ENCODE measurements around the gene MINDY4. TPM values are rescaled to one million over a fixed set of nuclear protein-coding genes. Genes with fewer than 3 reads are reported as not detected.
A peak's percentile ranks its signal among the peaks of the same experiment; 100 is the strongest.

Gene MINDY4
- total RNA-seq, 1 experiment from 2014 or later, result 1.5 TPM

DNA sequence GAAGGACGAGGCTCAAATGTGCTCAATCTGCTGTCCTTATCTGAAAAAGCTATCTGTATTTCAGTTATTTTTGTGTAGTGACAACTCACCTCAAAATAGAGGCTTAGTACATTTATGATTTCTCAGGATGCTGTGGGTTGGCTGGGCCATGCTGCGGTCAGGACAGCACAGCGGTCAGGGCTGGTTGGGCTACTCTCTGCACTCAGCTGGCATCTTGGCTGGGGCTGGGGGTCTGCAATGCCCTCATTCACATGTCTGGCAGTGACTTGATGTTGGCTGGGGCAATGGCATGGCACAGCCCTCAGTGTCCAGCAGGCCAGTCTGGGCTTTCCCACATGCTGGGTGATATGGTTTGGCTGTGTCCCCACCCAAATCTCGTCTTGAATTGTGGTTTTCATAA lies 34.9 kb upstream of the MINDY4 start:
- no peaks in the 10 kb centered on the region for H3K9me3 ChIP-seq (ENCODE audit: low read length)
- H3K4me3 ChIP-seq (ENCODE audit: low read length), result no peak overlapping the region
- H3K36me3 ChIP-seq (ENCODE audit: insufficient read depth, low read length), result no peaks in the 10 kb centered on the region
- no peak overlapping the region for H2AFZ ChIP-seq (ENCODE audit: low read length)
- no peaks in the 10 kb centered on the region for H3K9me2 ChIP-seq (replicated peaks; ENCODE audit: insufficient read depth, low read length)
- no peak overlapping the region for H3K9ac ChIP-seq (ENCODE audit: low read length)
- H3K4me2 ChIP-seq (ENCODE audit: low read depth, low read length, poor library complexity, severe bottlenecking), result no peak overlapping the region
- DNase-seq, result no peak
- H3K79me2 ChIP-seq (ENCODE audit: low read length), result no peaks in the 10 kb centered on the region
- peaks cover 7% of the 10 kb centered on the region for H3K4me1 ChIP-seq (ENCODE audit: low read length)
- H3K27me3 ChIP-seq (ENCODE audit: low read length), result no peaks in the 10 kb centered on the region
- no peak overlapping the region for H3K27ac ChIP-seq (ENCODE audit: low read length)
- no peaks in the 10 kb centered on the region for H4K20me1 ChIP-seq (ENCODE audit: insufficient read depth, low read depth, low read length)

DNA sequence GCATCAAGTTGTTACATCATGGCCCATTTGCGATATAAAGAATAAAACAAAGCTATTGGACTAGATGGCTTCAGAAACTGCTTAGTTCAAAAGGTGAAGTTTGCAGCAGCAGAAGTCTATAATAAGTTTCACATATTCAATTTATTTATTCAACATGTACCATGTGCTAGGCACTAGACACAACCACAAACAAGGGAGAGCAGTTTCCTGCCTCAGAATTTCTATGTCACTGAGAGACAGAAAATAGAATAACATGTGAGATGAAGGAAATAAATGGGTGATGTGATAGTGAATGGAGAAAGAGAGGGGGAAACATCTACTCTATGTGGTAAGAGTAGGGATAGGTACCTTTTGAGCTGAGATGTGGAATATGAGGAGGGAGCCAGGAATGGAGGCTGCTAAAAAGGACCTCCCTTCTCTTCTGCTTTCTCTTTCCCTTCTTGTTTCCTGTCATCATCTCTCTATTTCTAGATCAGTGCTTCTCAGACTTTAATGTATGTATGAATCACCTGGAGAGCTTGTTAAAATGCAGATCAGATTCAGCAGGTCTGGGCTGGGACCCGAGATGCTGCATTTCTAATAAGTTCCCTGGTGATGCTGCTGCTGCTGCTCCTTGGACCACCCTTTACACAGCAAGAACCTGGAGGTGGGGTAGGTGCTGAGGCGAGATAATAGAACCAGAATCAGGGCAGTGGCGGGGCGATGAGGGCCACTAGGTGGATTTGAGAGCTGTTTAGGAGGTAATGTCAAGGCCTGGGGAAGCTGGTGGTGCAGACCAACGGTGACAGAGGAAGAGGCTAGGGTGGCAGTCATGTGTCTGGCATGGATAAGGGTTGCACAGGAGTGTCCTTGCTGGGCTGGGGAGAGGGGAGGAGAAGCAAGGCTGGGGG lies 32.9 kb upstream of the MINDY4 start:
- no peak for DNase-seq
- no peak overlapping the region for H3K27ac ChIP-seq (ENCODE audit: low read length)
- no peaks in the 10 kb centered on the region for H3K27me3 ChIP-seq (ENCODE audit: low read length)
- H3K9me3 ChIP-seq (ENCODE audit: low read length), result no peaks in the 10 kb centered on the region
- no peak overlapping the region for H3K4me3 ChIP-seq (ENCODE audit: low read length)
- H3K79me2 ChIP-seq (ENCODE audit: low read length), result no peaks in the 10 kb centered on the region
- no peaks in the 10 kb centered on the region for H4K20me1 ChIP-seq (ENCODE audit: insufficient read depth, low read depth, low read length)
- H3K9me2 ChIP-seq (replicated peaks; ENCODE audit: insufficient read depth, low read length), result no peaks in the 10 kb centered on the region
- H2AFZ ChIP-seq (ENCODE audit: low read length), result no peak overlapping the region
- no peaks in the 10 kb centered on the region for H3K36me3 ChIP-seq (ENCODE audit: insufficient read depth, low read length)
- no peak overlapping the region for H3K9ac ChIP-seq (ENCODE audit: low read length)
- no peak overlapping the region for H3K4me2 ChIP-seq (ENCODE audit: low read depth, low read length, poor library complexity, severe bottlenecking)
- H3K4me1 ChIP-seq (ENCODE audit: low read length), result peaks cover 7% of the 10 kb centered on the region

GRCh38 chr7:30739691-30740090 lies 31.5 kb upstream of the MINDY4 start:
- Histone ChIP-seq H3K27me3 (ENCODE audit: low read length) (no peaks in the 10 kb centered on the region), H3K4me3 (ENCODE audit: low read length) (no peak overlapping the region), H3K9ac (ENCODE audit: low read length) (no peak overlapping the region), H4K20me1 (ENCODE audit: insufficient read depth, low read depth, low read length) (no peaks in the 10 kb centered on the region), H3K79me2 (ENCODE audit: low read length) (no peaks in the 10 kb centered on the region), H3K4me1 (ENCODE audit: low read length) (peaks cover 7% of the 10 kb centered on the region), H3K9me3 (ENCODE audit: low read length) (no peaks in the 10 kb centered on the region), H2AFZ (ENCODE audit: low read length) (no peak overlapping the region), H3K36me3 (ENCODE audit: insufficient read depth, low read length) (no peaks in the 10 kb centered on the region), H3K4me2 (ENCODE audit: low read depth, low read length, poor library complexity, severe bottlenecking) (no peak overlapping the region), H3K27ac (ENCODE audit: low read length) (no peak overlapping the region), H3K9me2 (replicated peaks; ENCODE audit: insufficient read depth, low read length) (no peaks in the 10 kb centered on the region)
- no peak for DNase-seq

DNA sequence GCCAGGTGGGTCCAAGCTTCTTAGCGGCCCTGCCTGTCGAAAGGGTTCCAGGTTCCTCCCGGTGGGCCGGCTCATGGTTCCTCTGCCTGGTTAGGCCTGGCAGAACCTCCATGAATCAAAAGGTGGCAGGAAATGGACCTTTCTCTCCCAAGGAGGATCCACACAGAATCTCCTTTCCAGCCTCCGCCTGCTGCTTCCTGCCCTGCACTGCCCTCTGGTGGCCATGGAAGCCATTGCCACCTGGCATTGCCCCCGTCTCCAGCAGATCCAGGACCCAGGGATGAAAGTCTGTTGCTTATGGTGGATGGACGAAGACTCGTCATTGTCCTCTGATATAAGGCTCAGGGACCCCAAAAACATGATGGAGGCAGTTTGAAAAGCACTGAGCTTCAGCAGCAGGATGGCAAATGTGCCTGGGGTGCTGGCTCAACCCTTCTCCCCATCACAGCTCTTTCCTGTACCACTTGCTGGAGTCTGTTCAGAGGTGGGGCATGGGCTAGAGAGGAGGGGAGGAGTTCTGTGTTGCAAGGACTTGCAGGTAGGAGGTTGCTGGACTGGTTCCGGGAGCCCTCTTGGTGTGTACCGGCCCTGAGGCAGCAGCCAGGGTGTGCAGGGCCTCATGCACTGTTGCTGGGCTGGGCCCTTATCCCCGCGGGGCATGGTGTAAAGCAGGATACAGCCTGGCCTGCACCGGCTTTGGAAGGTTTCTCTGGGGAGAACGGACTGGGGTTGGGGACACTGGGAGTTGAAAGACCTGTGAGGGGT lies 30.6 kb upstream of the MINDY4 start:
- Histone ChIP-seq H3K4me3 (ENCODE audit: low read length) (no peak overlapping the region), H3K27ac (ENCODE audit: low read length) (no peak overlapping the region), H3K27me3 (ENCODE audit: low read length) (no peaks in the 10 kb centered on the region), H3K4me2 (ENCODE audit: low read depth, low read length, poor library complexity, severe bottlenecking) (no peak overlapping the region), H4K20me1 (ENCODE audit: insufficient read depth, low read depth, low read length) (no peaks in the 10 kb centered on the region), H3K4me1 (ENCODE audit: low read length) (peaks cover 7% of the 10 kb centered on the region), H3K36me3 (ENCODE audit: insufficient read depth, low read length) (no peaks in the 10 kb centered on the region), H3K9ac (ENCODE audit: low read length) (no peak overlapping the region), H3K79me2 (ENCODE audit: low read length) (no peaks in the 10 kb centered on the region), H3K9me3 (ENCODE audit: low read length) (no peaks in the 10 kb centered on the region), H3K9me2 (replicated peaks; ENCODE audit: insufficient read depth, low read length) (no peaks in the 10 kb centered on the region), H2AFZ (ENCODE audit: low read length) (no peak overlapping the region)
- DNase-seq, result peak; percentile 86

- Histone ChIP-seq H3K9me3 (ENCODE audit: low read length) (no peaks in the 10 kb centered on the region), H3K36me3 (ENCODE audit: insufficient read depth, low read length) (no peaks in the 10 kb centered on the region), H2AFZ (ENCODE audit: low read length) (no peak overlapping the region), H3K9me2 (replicated peaks; ENCODE audit: insufficient read depth, low read length) (no peaks in the 10 kb centered on the region), H4K20me1 (ENCODE audit: insufficient read depth, low read depth, low read length) (no peaks in the 10 kb centered on the region), H3K9ac (ENCODE audit: low read length) (no peak overlapping the region), H3K79me2 (ENCODE audit: low read length) (no peaks in the 10 kb centered on the region), H3K4me2 (ENCODE audit: low read depth, low read length, poor library complexity, severe bottlenecking) (no peak overlapping the region), H3K4me1 (ENCODE audit: low read length) (peaks cover 7% of the 10 kb centered on the region), H3K27ac (ENCODE audit: low read length) (no peak overlapping the region), H3K27me3 (ENCODE audit: low read length) (no peaks in the 10 kb centered on the region), H3K4me3 (ENCODE audit: low read length) (no peak overlapping the region)
- no peak for DNase-seq
These were observed 29.9 kb upstream of the MINDY4 start for GRCh38 chr7:30741289-30741688.

DNA sequence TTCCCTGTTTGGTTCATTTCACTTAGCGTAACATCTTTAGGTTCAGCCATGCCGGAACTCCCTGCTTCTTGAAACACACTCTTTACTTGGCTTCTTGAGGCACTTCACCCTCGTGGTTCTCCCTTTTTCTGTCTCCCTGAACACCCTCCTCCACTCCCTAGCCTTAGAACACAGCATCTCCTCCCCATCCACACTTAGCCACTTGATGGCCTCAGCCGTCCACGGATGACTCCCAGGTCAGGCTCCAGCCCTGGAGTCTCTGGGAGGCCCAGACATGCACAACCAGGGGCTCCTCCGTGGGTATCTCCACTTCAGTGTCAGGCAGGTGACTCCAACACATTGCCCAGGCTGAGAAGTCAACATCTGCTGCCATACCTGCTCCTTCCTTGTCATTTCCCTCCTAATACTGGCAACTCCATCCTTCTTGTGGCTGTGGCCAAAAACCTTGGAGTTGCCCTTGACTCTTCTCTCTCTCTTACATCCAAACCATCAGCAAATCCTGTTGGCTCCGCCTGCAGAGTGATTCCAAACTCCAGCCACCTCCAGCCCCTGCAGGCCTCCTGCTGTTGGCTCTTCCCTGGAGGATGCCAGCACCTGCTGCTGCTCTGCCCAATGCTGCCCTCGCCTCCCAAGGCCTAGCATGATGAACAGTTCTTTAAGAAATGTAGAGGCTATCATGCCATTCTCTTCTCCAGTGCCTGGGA lies 27.7 kb upstream of the MINDY4 start:
- Histone ChIP-seq H4K20me1 (ENCODE audit: insufficient read depth, low read depth, low read length) (no peaks in the 10 kb centered on the region), H3K4me2 (ENCODE audit: low read depth, low read length, poor library complexity, severe bottlenecking) (no peak overlapping the region), H3K4me1 (ENCODE audit: low read length) (peaks cover 7% of the 10 kb centered on the region), H2AFZ (ENCODE audit: low read length) (no peak overlapping the region), H3K36me3 (ENCODE audit: insufficient read depth, low read length) (no peaks in the 10 kb centered on the region), H3K79me2 (ENCODE audit: low read length) (no peaks in the 10 kb centered on the region), H3K9me3 (ENCODE audit: low read length) (no peaks in the 10 kb centered on the region), H3K9ac (ENCODE audit: low read length) (no peak overlapping the region), H3K4me3 (ENCODE audit: low read length) (no peak overlapping the region), H3K27ac (ENCODE audit: low read length) (no peak overlapping the region), H3K9me2 (replicated peaks; ENCODE audit: insufficient read depth, low read length) (no peaks in the 10 kb centered on the region), H3K27me3 (ENCODE audit: low read length) (no peaks in the 10 kb centered on the region)
- DNase-seq, result peak; percentile 58

- H3K4me3 ChIP-seq (ENCODE audit: low read length), result no peak overlapping the region
- no peak overlapping the region for H2AFZ ChIP-seq (ENCODE audit: low read length)
- no peak for DNase-seq
These were observed 27.2 kb upstream of the MINDY4 start for GRCh38 chr7:30744075-30744417.

More at GRCh38 chr7:30744075-30744417, 27.2 kb upstream of the MINDY4 start:
- no peaks in the 10 kb centered on the region for H3K9me2 ChIP-seq (replicated peaks; ENCODE audit: insufficient read depth, low read length)
- H3K27ac ChIP-seq (ENCODE audit: low read length), result no peak overlapping the region
- no peaks in the 10 kb centered on the region for H4K20me1 ChIP-seq (ENCODE audit: insufficient read depth, low read depth, low read length)
- no peaks in the 10 kb centered on the region for H3K9me3 ChIP-seq (ENCODE audit: low read length)
- no peaks in the 10 kb centered on the region for H3K27me3 ChIP-seq (ENCODE audit: low read length)
- no peaks in the 10 kb centered on the region for H3K36me3 ChIP-seq (ENCODE audit: insufficient read depth, low read length)
- H3K4me1 ChIP-seq (ENCODE audit: low read length), result peaks cover 5% of the 10 kb centered on the region
- no peaks in the 10 kb centered on the region for H3K79me2 ChIP-seq (ENCODE audit: low read length)
- no peak overlapping the region for H3K4me2 ChIP-seq (ENCODE audit: low read depth, low read length, poor library complexity, severe bottlenecking)
- no peak overlapping the region for H3K9ac ChIP-seq (ENCODE audit: low read length)

Measured in Karpas-422 (cell line).